GM21723 (cell line): ENCODE results near the gene MYO5B.

Experiments
- ATAC-seq: cut with Tn5 transposase; IDR thresholded peaks from one replicate; pipeline ENCODE4 v1.9.1; 2021; ENCODE audit warnings: mild to moderate bottlenecking, moderate library complexity; ENCODE audit not compliant: unreplicated experiment

The MYO5B gene

DNA sequence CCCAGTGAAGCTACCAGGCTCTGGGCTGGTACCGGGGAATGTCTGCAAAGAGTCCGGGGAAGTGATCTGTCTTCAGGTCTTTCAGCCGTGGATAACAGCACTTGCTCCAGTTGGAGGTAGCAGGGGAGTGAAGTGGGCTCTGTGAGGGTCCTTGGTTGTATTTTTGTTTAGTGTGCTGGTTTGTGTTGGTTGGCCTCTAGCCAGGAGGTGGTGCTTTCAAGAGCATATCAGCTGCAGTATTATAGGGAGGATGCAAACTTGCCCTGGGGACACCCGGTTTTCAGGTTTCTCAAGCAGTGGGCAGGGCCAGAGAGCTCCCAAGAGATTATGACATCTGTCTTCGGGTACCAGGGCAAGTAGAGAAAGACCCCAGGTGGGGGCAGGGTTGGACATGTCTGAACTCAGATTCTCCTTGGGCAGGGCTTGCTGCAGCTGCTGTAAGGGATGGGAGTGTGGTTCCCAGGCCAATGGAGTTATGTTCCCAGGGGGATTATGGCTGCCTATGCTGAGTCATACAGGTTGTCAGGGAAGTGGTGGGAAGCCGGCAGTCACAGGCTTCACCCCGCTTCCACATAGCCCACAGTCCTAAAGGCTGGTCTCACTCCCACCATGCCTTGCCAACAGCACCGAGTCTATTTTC lies 416.0 kb downstream of the MYO5B start:
- no peak for ATAC-seq
